Metanephros (tissue), 1 donor: ENCODE results near the gene RP2. TPM values are rescaled to one million over a fixed set of nuclear protein-coding genes. Genes with fewer than 3 reads are reported as not detected.

Experiments used
- total RNA-seq: library from RNA; depleted of rRNA; stranded (reverse); fragments of >200 nt; gene quantifications from one replicate; pipeline ENCODE4 v1.2.3, GENCODE V29; 2014

Gene RP2
- 13.7 TPM for total RNA-seq

GRCh38 chrX:46836701-46837557, at the start of gene RP2:
TSS of gene RP2 (plus strand) at chrX:46837043. CDS start at chrX:46837101, 58 bp downstream.

GRCh38 chrX:46912098-46912602, 75.3 kb downstream of the RP2 start, which contains the start of gene JADE3:
TSS of gene JADE3 (plus strand) at chrX:46912421. CDS start at chrX:46984895, 72,474 bp downstream.

Other genes with a start within 250 kb of the RP2 start
- 7.9 TPM for gene SLC9A7, start 77.9 kb upstream of the RP2 start, total RNA-seq
- gene JADE3, start 75.4 kb downstream of the RP2 start, total RNA-seq, result 17.6 TPM
- 30.4 TPM for gene RGN, start 241.4 kb downstream of the RP2 start, total RNA-seq